Ectodermal cell (in vitro differentiated cells): Measurements from ENCODE around the gene PLEKHA6.

Experiments
- H3K27ac ChIP-seq: 2 replicates; pipeline ENCODE4 v1.7.0; 2013; ENCODE audit warnings: mild to moderate bottlenecking, low read depth, low read length; ENCODE audit not compliant: insufficient read depth, poor library complexity, severe bottlenecking
- H3K27me3 ChIP-seq: 2 replicates; pipeline ENCODE4 v1.7.0; 2013; ENCODE audit warnings: mild to moderate bottlenecking, low read length; ENCODE audit not compliant: insufficient read depth, control insufficient read depth, poor library complexity, severe bottlenecking
- H3K36me3 ChIP-seq: one replicate; pipeline ENCODE4 v1.7.0; 2013; ENCODE audit warnings: low read length; ENCODE audit not compliant: control insufficient read depth, insufficient read depth
- H3K4me1 ChIP-seq: one replicate; pipeline ENCODE4 v1.7.0; 2013; ENCODE audit warnings: low read length; ENCODE audit not compliant: control insufficient read depth, insufficient read depth
- H3K4me3 ChIP-seq: 2 replicates; pipeline ENCODE4 v1.7.0; 2013; ENCODE audit warnings: low read depth, low read length, control low read depth; ENCODE audit not compliant: insufficient read depth
- H3K9me3 ChIP-seq: 2 replicates; pipeline ENCODE4 v1.7.0; 2013; ENCODE audit warnings: mild to moderate bottlenecking, low read length, moderate library complexity; ENCODE audit not compliant: control insufficient read depth
- WGBS, 2 experiments: methylation state at CpG; one replicate each; pipeline ENCODE4 v1.1.7; 2013; ENCODE audit warnings: missing lambda C conversion rate in 2 of 2; 5-methylcytosine and 5-hydroxymethylcytosine counted together

The PLEKHA6 gene

GRCh38 chr1:204278251-204278650 lies 81.5 kb downstream of the PLEKHA6 start:
- Histone ChIP-seq H3K27me3 (no peaks in the 10 kb centered on the region), H3K36me3 (no peaks in the 10 kb centered on the region), H3K27ac (peak overlapping the region; percentile 65), H3K4me3 (no peak overlapping the region), H3K4me1 (peaks cover 30% of the 10 kb centered on the region), H3K9me3 (no peaks in the 10 kb centered on the region)
- WGBS, 2 experiments, result 90 to 96% methylated on average over 3 to 4 of the region's 4 CpGs

- 91 to 93% methylated on average over 14 of the region's 14 CpGs for WGBS, 2 experiments
Measured at GRCh38 chr1:204277563-204278219, 82.0 kb downstream of the PLEKHA6 start.

GRCh38 chr1:204275695-204276370 lies 83.9 kb downstream of the PLEKHA6 start:
- Histone ChIP-seq H3K4me3 (no peak overlapping the region), H3K36me3 (no peaks in the 10 kb centered on the region), H3K27ac (no peak overlapping the region), H3K9me3 (no peaks in the 10 kb centered on the region), H3K4me1 (peaks cover 22% of the 10 kb centered on the region), H3K27me3 (no peaks in the 10 kb centered on the region)
- WGBS, 2 experiments, result 83% methylated on average over 9 of the region's 9 CpGs

More at GRCh38 chr1:204277563-204278219, 82.0 kb downstream of the PLEKHA6 start:
- Histone ChIP-seq H3K36me3 (no peaks in the 10 kb centered on the region), H3K27ac (no peak overlapping the region), H3K4me1 (peaks cover 27% of the 10 kb centered on the region), H3K27me3 (no peaks in the 10 kb centered on the region), H3K9me3 (no peaks in the 10 kb centered on the region), H3K4me3 (no peak overlapping the region)

- no peaks in the 10 kb centered on the region for H3K36me3 ChIP-seq
- no peak overlapping the region for H3K27ac ChIP-seq
- no peak overlapping the region for H3K4me3 ChIP-seq
- WGBS, 2 experiments, result 70 to 97% methylated on average over 2 of the region's 2 CpGs
- no peaks in the 10 kb centered on the region for H3K27me3 ChIP-seq
- peaks cover 21% of the 10 kb centered on the region for H3K4me1 ChIP-seq
- H3K9me3 ChIP-seq, result no peaks in the 10 kb centered on the region
Measured at GRCh38 chr1:204274446-204274845, 85.3 kb downstream of the PLEKHA6 start.

GRCh38 chr1:204272505-204272904 lies 87.2 kb downstream of the PLEKHA6 start:
- peaks cover 12% of the 10 kb centered on the region for H3K4me1 ChIP-seq
- H3K9me3 ChIP-seq, result no peaks in the 10 kb centered on the region
- no peaks in the 10 kb centered on the region for H3K27me3 ChIP-seq
- H3K4me3 ChIP-seq, result no peak overlapping the region
- no peaks in the 10 kb centered on the region for H3K36me3 ChIP-seq
- WGBS, 2 experiments, result 45 to 53% methylated on average over 1 of the region's 1 CpG
- H3K27ac ChIP-seq, result no peak overlapping the region

GRCh38 chr1:204271970-204272369 lies 87.8 kb downstream of the PLEKHA6 start:
- H3K4me1 ChIP-seq, result peaks cover 12% of the 10 kb centered on the region
- no peak overlapping the region for H3K27ac ChIP-seq
- no peak overlapping the region for H3K4me3 ChIP-seq
- no peaks in the 10 kb centered on the region for H3K27me3 ChIP-seq
- H3K36me3 ChIP-seq, result no peaks in the 10 kb centered on the region
- H3K9me3 ChIP-seq, result no peaks in the 10 kb centered on the region
- 88 to 92% methylated on average over 6 of the region's 6 CpGs for WGBS, 2 experiments

GRCh38 chr1:204268101-204268500 lies 91.6 kb downstream of the PLEKHA6 start:
- WGBS, 2 experiments, result 88 to 90% methylated on average over 9 of the region's 9 CpGs
- no peak overlapping the region for H3K27ac ChIP-seq
- no peaks in the 10 kb centered on the region for H3K36me3 ChIP-seq
- no peaks in the 10 kb centered on the region for H3K27me3 ChIP-seq
- no peak overlapping the region for H3K4me3 ChIP-seq
- H3K9me3 ChIP-seq, result no peaks in the 10 kb centered on the region
- H3K4me1 ChIP-seq, result peaks cover 8% of the 10 kb centered on the region

- 89% methylated on average over 9 of the region's 9 CpGs for WGBS, 2 experiments
- Histone ChIP-seq H3K9me3 (no peaks in the 10 kb centered on the region), H3K4me3 (no peak overlapping the region), H3K27ac (no peak overlapping the region), H3K36me3 (no peaks in the 10 kb centered on the region), H3K4me1 (peaks cover 16% of the 10 kb centered on the region), H3K27me3 (no peaks in the 10 kb centered on the region)
Measured at GRCh38 chr1:204267191-204267601, 92.5 kb downstream of the PLEKHA6 start.

- H3K36me3 ChIP-seq, result no peaks in the 10 kb centered on the region
- whole genome bisulfite sequencing, 2 experiments, result 93 to 95% methylated on average over 5 of the region's 5 CpGs
- no peaks in the 10 kb centered on the region for H3K9me3 ChIP-seq
- no peak overlapping the region for H3K27ac ChIP-seq
- peaks cover 16% of the 10 kb centered on the region for H3K4me1 ChIP-seq
- H3K4me3 ChIP-seq, result no peak overlapping the region
- no peaks in the 10 kb centered on the region for H3K27me3 ChIP-seq
Measured at GRCh38 chr1:204266504-204267034, 93.2 kb downstream of the PLEKHA6 start.

- Histone ChIP-seq H3K4me3 (no peak overlapping the region), H3K4me1 (peaks cover 16% of the 10 kb centered on the region), H3K27me3 (no peaks in the 10 kb centered on the region), H3K36me3 (no peaks in the 10 kb centered on the region), H3K27ac (no peak overlapping the region), H3K9me3 (no peaks in the 10 kb centered on the region)
- 94 to 100% methylated on average over 2 of the region's 2 CpGs for WGBS, 2 experiments
Measured at GRCh38 chr1:204265665-204266064, 94.1 kb downstream of the PLEKHA6 start.
